ENCODE measurements around the gene CACTIN.
"Not testable (repeated sequence)": the region's sequence is repeated elsewhere in the genome, so short reads cannot be mapped to it uniquely, and the experiment has no call there.

The CACTIN gene

GRCh38 chr19:3586707-3587346, 39.8 kb downstream of the CACTIN start:
- DNase-seq (ENCODE audit: low read depth) = no peak

- DNase-seq (ENCODE audit: low read depth) = no peak
Measured at GRCh38 chr19:3586127-3586626, 40.4 kb downstream of the CACTIN start.

- no peak for DNase-seq (ENCODE audit: low read depth)
Measured at GRCh38 chr19:3585301-3586126, 41.1 kb downstream of the CACTIN start, which contains the start of gene GIPC3. TSS of gene GIPC3 (plus strand) at chr19:3585478. CDS start at chr19:3585598, 120 bp downstream.

DNA sequence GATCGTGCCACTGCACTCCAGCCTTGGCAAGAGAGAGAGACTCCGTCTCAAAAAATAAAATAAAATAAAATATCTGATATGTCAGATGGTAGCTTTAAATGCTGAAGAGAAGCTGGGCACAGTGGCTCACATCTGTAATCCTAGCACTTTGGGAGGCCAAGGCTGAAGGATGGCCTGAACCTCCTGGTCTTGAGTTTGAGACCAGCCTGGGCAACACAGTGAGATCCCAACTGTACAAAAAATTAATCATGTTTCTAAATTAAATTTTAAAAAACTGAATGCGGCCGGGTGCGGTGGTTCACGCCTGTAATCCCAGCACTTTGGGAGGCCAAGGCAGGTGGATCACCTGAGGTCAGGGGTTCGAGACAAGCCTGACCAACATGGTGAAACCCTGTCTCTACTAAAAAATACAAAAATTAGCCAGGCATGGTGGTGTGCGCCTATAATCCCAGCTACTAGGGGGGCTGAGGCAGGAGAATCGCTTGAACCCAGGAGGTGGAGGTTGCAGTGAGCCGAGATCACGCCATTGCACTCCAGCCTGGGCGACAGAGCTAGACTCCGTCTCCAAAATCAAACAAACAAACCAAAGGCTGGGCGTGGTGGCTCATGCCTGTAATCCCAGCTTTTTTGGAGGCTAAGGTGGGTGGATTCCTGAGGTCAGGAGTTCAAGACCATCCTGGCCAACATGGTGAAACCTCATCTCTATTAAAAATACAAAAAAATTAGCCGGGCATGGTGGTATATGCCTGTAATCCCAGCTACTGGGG, 42.4 kb downstream of the CACTIN start:
- not testable (repeated sequence) for DNase-seq (ENCODE audit: low read depth)

- DNase-seq (ENCODE audit: low read depth) = not testable (repeated sequence)
Measured at GRCh38 chr19:3581792-3582191, 44.8 kb downstream of the CACTIN start.

DNA sequence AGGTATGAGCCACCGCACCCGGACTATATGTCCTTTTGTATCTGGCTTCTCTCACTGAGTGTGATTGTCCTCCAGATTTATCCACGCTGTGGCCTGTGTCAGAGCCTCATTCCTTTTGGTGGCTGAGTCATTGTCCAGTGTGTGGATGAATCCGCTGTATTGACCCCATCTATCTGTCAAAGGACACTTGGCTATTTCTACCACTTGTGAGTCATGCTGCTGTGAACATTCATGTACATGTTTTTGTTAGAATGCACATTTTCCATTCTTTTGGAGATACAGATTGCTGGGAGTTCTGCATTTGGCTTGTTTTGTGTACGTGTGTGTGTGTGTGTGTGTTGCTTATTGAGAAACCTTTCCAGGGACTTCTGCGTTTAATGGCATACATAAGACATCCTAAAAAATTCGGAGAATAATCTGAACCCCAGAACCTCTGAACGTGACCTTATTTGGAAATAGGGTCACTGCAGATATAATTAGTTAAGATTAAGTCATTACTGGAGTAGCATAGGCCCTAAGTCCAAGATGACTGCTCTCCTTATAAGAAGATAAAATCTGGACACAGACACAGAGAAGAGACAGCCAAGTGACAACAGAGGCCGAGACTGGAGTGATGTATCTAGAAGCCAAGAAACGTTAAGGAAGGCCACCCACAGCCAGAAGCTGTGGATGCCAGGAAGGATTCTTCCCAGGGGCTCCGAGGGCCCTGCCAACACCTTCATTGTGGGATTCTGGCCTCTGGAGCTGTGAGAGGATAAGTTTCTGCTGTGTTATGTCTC, 46.2 kb downstream of the CACTIN start:
- DNase-seq (ENCODE audit: low read depth) = peak; percentile 93

DNA sequence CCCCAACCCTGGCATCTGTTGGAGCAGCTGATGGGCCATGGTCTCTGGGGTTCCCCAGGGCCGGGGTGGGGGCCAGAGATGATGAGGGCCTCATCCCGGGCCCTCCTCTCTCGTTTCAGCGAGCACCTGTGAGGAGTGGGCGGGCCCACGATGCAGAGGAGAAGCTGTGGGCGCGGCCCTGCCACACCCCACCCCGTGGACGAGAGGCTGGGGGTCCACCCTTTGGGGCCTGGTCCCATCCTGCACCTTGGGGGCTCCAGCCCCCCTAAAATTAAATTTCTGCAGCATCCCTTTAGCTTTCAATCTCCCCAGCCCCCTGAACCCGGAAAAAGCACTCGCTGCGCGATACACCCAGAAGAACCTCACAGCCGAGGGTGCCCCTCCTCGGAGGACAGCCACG, 48.2 kb downstream of the CACTIN start:
- no peak for DNase-seq (ENCODE audit: low read depth)

- DNase-seq (ENCODE audit: low read depth) = no peak
Measured at GRCh38 chr19:3577723-3578344, 48.8 kb downstream of the CACTIN start.

DNA sequence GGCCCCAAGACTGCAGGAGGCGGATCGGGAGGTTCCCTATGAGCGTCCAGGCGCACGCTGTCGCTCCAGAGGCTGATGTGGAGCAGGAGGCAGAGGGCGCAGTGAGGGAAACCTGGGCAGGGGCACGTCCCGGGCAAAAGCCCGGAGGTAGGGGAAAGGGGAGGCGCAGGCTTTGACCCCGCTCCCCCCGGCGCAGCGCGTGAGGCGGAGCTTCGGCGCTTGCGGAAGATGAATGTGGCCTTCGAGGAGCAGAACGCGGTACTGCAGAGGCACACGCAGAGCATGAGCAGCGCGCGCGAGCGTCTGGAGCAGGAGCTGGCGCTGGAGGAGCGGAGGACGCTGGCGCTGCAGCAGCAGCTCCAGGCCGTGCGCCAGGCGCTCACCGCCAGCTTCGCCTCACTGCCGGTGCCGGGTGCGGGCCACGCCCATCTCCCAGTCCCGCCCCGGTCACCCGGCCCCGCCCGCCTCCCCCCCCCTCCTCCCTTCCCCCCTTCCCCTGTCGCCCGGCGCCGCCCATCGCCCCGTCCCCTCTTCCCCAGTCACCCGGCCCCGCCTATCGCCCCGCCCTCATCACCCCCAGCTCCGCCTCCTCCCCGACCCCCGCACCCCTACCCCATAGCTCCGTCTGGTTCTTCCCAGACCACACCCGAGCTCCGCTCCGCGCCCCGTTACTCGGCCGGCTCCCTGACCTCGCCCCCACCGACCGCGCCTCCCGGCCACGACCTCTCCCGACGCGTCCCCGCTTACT, 49.7 kb downstream of the CACTIN start:
- DNase-seq (ENCODE audit: low read depth) = no peak

- DNase-seq (ENCODE audit: low read depth) = no peak
Measured at GRCh38 chr19:3575949-3576673, 50.5 kb downstream of the CACTIN start.

GRCh38 chr19:3575260-3575741, 51.3 kb downstream of the CACTIN start:
- no peak for DNase-seq (ENCODE audit: low read depth)

- DNase-seq (ENCODE audit: low read depth) = peak; percentile 77
Measured at GRCh38 chr19:3573858-3574637, 52.5 kb downstream of the CACTIN start.

DNA sequence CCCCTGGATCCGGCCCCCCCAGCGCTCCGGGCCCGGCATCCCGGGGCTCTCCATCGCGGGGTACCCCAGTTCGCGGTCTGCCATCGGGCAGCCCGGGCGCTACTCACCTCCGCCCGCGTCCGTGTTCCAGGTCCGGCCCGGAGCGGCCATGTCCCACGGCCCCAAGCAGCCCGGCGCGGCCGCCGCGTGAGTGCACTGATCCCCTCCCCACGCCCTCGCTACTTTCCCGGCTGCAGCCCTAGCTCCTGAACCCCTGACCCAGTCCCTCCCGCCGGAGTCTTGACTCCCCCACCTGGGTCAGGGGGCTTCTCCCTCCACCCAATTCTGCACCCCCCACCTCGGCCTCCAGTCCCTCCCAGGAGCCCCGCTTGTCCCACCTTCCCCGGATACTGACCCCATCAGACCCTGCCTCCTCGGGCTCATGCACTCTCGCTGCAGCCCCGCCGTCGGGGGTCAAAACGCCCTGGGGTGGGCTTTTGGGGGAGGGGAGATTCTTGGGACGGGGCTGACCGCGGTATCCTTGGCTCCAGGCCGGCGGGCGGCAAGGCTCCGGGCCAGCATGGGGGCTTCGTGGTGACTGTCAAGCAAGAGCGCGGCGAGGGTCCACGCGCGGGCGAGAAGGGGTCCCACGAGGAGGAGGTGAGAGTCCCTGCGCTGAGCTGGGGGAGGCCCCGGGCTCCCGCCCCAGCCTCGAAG, 53.3 kb downstream of the CACTIN start:
- no peak for DNase-seq (ENCODE audit: low read depth)

DNA sequence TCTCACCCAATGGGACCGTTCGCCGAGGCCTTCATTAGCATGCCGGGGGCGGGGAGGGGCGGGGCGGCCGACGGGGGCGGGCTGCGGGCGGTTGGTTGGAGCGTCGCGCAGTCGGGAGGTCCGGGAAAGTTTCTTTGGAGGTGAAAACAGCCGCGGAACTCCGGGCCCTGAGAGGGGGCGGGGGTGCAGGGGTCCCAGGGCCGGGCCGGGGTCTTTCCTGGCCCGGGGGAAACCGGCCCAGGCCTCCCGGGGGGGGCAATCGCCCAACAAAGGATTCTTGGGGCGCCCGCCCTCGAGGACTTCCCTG, 53.8 kb downstream of the CACTIN start, which contains the start of gene HMG20B:
Gene HMG20B (plus strand): TSS at position 90 of the 307 bp plus-strand sequence. CDS start 366 bp downstream, outside the sequence.
- no peak for DNase-seq (ENCODE audit: low read depth)

DNA sequence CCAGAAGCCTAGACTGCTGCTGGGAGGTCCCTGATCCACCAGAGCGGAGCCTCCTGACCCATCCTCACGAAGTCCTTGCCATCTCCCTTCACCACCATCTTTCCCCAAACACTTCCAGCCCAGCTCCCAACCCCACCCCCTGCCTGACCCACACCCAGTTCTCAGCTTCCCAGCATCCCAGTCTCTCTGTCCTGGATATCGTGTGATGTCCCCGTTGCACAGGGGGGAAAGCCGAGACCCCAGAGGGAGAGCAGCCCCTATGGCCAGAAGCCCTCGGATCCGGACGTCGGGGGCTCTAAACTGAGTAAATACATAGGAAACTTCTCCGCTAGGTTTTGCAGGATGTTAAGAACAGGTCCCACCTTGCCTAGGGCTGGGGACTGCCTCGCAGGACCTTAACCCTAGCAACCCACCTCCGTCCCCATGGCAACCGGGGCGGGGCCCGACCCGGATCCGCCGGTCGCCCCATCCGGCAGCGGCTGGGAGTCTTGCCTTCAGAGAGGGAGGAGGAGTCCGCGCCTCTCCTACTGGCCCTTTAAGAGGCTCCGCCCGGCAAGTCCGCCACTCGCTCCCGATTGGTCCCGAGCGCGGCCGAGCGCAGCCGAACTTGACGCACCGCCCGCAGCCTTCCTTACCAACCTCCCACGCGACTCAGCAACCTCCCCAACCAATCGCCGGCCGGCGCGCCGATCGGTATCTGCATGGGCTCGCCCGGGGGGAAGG, 54.3 kb downstream of the CACTIN start:
- peak; percentile 98 for DNase-seq (ENCODE audit: low read depth)

GRCh38 chr19:3570606-3571011, 56.0 kb downstream of the CACTIN start:
- no peak for DNase-seq (ENCODE audit: low read depth)

- not testable (repeated sequence) for DNase-seq (ENCODE audit: low read depth)
Measured at GRCh38 chr19:3570042-3570441, 56.5 kb downstream of the CACTIN start.

DNA sequence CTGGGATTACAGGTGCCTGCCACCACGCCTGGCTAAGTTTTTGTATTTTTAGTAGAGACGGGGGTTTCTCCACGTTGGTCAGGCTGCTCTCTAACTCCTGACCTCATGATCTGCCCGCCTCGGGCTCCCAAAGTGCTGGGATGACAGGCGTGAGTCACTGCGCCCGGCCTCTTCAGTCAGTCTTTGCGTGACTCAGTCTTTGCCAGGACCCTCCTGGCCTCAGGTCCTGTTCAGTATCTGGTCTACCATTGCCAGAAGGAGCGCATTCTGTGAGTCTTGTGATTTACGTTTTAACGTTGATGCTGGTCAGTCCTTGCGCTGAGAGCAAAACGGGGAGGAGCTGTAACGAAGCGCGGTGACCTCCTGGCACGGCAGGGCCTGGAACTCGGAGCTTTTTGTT, 61.5 kb downstream of the CACTIN start:
- no peak for DNase-seq (ENCODE audit: low read depth)

All from HS-5 (cell line).